SH-SY5Y (cell line): ENCODE data around the gene MTHFSD.

Source experiments
- GATA2 ChIP-seq: IDR thresholded peaks from 2 replicates; pipeline ENCODE4 v1.6.1; 2011; ENCODE audit warnings: mild to moderate bottlenecking, low read depth, low read length
- GATA3 ChIP-seq: IDR thresholded peaks from 2 replicates; pipeline ENCODE4 v1.6.1; 2011; ENCODE audit warnings: low read depth, mild to moderate bottlenecking, low read length, moderate library complexity

- TF ChIP-seq GATA3 (no peak), GATA2 (peak; percentile 38; the same call in 1 of the 2 replicates)
Measured at GRCh38 chr16:86584071-86584685, 29.1 kb upstream of the MTHFSD start.
